NCI-H2196 (cell line): ENCODE data around the gene CNPPD1.

Source experiments
- DNase-seq: peaks from one replicate; lab custom pipeline; 2025; ENCODE audit not compliant: unreplicated experiment; lab: John Stamatoyannopoulos, UW

The CNPPD1 gene

GRCh38 chr2:219123356-219124135 lies 53.2 kb downstream of the CNPPD1 start:
- no peak for DNase-seq

- DNase-seq, result no peak
Observed at GRCh38 chr2:219122202-219122980, 54.3 kb downstream of the CNPPD1 start.
